NCI-H2227 treated with DMSO at 0.1 percent for 48 hours (cell line): ENCODE data around the gene APOBEC2.

Experiments used
- DNase-seq: peaks from one replicate; lab custom pipeline; 2025; lab: John Stamatoyannopoulos, UW

Gene APOBEC2

DNA sequence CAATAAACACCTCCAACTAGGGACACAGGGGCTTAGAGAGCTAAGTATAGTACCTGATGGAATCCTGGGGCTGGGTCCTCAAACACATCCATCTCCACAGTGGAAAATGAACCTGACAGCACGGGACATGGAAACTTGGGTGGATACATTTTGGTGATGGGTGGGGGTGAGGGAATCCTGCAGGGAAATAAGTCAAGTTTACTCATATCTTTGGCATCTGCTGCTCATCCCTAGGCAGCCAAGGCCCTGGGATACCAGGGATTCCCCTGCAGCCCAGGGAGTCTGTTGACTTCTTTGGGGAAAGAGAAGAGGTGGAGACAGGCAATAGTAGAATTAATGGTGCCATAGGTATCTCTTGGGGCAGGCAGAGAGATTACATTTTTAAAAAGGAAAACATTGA, 6.6 kb downstream of the APOBEC2 start:
- DNase-seq = no peak

DNA sequence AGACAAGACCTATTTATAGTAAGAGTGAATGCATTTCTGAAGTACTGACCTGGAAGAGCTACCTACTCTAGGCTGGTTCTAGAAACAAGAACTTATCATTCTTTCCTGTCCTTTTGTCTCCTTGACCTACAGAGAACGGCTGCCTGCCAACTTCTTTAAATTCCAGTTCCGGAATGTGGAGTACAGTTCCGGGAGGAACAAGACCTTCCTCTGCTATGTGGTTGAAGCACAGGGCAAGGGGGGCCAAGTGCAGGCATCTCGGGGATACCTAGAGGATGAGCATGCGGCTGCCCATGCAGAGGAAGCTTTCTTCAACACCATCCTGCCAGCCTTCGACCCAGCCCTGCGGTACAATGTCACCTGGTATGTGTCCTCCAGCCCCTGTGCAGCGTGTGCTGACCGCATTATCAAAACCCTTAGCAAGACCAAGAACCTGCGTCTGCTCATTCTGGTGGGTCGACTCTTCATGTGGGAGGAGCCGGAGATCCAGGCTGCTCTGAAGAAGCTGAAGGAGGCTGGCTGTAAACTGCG, 8.3 kb downstream of the APOBEC2 start:
- no peak for DNase-seq

DNA sequence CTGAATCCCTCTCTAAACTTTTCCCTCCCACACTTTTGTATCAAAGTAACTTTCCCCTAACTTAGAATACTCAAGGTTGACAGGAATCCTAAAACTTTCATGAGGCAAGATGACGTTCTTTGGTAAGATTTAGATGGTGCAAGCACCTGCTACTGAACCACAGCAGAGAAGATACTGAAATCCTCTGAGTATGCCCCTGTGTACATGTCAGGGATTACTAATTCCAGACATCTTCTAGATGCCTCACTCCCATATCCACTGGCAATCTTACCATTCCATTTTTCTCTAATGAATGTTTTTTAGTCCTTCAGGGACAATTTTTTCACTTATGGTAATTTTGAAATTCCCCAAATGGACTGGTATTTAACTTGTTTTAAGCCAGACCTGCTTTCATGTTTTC, 9.1 kb downstream of the APOBEC2 start:
- DNase-seq = no peak

GRCh38 chr6:41063884-41064285, 10.9 kb downstream of the APOBEC2 start:
- no peak for DNase-seq

DNA sequence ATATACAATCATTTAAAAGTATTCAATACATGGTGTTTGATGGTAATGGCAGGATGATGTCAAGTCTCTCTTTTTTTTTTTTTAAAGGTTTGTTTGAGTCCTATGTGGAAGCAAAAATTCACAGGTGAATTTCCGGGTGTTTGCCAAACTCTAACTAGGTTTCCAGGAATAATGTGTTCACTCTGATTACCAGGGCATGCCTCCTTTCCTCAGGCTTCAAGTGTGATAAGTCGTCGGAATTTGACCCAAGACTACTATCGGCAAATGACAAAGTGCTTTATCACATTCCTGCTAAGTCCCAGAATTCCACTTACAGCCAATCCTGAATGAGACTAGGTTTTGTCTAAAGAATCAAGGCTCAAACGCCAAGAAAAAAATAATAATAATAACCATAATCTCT, 11.8 kb downstream of the APOBEC2 start:
- no peak for DNase-seq

DNA sequence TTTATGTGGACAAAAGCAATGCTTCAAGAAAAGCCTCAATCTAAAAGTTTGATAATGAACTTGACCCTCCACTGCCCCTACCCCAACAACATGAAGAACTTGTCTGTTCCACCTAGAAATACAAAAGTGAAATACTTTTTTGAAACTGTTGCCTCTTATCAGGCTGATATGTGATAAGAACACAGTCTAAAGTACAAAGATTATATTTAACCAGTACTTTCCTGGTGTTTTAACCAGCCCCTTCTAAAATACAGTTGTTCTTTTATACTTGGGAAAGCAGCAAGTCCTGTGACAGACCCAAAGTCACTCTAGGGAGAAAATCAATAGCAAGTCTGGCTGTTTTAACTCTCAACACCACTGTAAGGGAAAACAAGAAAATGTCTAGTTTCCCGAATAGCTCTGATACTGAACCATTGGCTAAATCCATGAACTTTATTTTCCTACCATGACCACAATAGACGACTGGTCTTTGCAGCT, 12.6 kb downstream of the APOBEC2 start:
- no peak for DNase-seq

DNA sequence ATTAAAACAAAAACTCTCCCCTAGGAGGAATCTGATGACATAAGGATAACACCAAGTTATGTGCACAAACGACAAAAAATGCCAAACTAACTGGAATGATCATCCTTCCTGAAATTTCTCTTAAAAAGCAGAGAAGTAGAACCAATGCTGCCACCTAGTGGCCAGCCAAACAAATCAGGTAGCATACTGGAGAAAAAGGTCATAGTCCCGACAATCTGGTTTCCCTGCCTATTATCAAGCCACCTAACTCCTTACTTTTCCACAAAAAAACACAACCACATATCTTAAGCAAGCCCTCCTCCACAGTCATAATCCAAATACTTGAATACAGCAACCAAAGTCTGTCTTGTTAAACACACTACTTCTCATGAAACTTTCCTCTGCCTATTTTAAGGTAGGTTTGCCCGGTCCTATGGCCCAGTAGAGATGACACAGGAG, 13.9 kb downstream of the APOBEC2 start:
- DNase-seq = peak; percentile 36

DNA sequence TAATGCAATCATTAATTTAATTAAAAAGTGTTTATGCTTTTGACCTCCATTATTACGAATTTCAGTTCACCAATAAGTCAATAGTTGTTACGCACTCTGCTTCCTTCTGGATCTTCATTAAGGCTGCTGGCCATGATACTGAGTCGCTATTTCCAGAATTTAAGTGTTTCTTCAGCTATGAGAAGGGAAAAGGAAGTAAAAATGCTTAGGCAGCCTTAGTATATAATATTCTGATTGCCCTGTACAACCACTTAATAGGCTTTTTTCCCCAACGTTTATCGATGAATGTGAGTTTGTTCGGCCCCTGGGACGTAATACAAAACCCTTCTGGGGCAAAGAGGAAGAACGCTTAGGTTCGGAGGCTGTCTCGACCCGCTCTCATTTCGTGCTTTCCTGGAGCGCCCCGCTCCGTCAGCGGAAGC, 18.5 kb downstream of the APOBEC2 start:
- no peak for DNase-seq

DNA sequence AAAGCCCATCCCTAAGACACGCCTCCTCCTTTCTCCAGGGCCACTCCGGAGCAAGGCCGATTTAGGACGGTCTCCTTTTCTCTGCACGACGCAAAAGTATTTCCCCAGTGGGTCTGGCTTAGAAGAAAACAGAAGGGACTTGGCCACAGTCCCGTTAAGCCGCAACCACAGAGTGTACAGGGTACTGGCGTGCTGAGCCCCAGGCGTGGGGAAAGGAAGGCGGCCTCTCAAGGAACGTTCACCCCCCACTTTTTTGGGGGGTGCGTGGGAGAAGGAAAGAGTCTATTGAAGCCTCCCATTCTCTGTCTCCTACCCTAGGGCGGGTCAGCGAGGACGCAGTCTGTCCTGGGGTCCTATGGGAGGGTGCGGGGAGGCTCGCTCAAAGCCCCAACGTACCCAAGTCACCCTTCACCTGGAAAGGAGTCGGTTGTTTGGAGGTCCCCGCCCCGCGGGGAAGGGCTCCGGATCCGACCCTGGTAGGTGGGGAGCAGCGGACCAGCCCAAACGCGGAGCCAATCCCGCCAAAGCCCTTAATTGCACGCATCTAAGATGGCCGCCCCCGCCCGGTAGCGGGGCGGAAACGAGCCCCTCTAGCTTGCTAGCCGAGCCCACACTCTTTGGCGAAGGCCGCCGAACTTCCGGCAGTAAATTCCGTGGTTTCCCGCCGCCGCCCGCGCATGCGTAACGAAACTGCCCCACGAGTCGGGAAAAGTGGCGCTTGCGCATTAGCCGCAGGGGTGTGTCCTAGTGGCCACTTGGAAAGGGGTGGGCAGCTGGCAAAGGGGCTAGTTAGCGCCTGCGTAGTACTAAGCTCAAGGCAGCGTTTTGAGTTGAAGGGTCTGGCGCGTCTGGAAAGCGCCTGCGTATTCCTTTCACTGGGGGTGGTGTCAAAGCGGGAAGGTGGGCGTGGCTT, 19.2 kb downstream of the APOBEC2 start, which contains the start of gene OARD1:
TSS of gene OARD1 (minus strand) at position 434 of the 913 bp plus-strand sequence. CDS start 722 bp downstream, outside the sequence.
- DNase-seq = peak; percentile 98

- DNase-seq = no peak
Measured at GRCh38 chr6:41072836-41073202, 19.8 kb downstream of the APOBEC2 start, which contains the start of gene NFYA. Gene NFYA (plus strand): TSS chr6:41072974. CDS start chr6:41079090, 6,116 bp downstream.

DNA sequence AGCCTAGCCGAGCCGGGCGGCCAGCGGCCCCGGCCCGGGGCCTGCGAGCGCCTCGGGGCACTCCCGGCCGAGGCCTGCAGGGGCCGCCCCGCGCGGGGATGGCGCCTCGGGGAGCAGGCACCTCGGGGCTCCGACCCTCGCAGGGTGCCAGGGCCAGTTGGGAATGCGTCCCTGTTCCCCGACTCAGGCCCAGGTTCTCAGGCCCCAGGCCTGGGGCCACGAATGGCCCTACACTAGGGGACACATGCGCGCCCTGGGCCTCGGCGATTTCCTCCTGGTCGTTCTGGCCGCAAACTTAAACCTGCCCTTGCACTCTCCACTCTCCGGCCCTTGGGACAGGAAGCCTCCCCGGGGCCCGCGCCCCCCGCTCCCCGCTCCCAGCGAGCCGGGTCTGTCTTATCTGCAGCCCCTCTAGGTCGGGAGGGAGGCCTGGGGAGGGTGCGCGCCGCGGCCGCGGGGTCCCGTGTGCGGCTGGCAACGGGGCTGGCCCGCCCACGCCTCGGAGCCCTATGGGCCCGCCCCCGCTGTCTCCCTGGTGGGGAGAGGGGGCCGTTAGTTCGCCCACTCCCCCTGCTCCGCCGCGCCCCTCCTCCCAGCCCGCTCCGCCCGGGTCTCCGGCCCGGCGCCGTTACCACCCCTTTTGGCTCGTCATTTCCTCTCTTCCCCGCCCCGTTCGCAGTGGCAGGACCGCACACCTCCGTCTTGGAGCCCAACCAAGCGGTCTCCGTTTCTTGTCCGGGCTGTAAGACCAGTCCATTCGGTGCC, 20.4 kb downstream of the APOBEC2 start:
- DNase-seq = peak; percentile 84

DNA sequence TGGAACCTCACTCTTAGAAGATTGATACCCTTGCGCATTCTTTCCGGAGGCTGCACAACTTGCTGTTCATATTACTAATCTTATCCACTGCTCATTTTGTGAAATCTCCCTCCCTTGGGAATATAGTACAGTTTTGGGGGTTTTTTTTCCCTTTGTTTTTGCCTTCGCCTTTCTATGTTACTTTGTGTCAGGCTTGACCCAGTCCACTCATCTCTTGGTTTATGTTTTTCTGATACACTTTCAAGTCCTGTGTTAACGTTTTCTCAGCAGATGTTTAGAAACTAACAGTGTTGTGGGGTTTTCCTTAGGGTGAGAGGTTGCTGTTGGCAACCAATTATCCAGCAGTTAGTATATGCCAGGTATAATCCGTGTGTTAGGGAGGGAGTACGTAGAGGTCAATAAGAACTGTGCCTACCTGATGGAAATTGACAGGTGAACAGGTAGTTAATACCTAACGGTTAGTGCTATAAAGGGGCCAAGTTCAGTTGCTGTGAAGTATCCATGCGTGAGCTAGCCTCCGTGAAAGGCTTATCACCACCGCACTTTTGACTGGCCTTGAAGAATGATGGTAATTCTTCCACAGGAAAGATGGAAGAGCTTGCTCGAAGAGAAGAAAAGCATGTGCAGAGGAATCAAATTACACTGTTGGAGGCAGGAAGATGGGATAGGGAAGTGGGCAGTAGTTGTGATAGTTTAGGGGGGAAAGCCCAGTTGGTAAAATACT, 21.1 kb downstream of the APOBEC2 start:
- DNase-seq = peak; percentile 14

DNA sequence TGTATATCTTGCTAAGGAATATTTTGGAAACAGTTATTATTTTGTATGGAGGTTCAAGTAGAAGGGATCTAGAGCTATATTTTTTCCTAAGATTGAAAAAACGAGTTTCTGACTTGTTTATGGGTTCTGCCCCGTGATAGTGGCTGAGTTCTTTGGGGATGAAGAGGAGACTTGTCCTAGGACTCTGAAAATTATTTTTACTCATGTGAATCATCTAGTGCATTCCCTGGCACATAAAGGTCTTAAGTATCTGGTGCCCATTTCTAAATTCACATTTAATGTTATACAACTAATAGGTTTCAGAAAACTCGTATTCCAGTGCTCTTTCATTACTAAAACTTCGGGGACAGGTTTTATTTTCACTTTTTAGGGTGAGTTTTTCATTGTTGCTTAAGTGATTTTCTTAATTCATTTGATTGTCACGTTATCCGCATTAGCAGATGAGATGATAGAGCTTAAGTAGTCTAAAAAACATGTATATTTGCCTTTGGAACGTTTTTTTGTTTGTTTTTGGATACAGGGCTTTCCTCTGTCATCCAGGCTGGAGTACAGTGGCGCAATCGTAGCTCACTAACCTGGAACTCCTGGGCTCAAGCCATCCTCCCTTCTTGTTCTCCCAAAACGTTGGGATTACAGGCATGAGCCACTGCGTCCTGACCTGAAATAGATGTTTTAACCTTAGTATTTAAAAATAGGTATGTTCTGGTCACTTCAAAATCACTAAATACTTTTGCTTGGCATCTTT, 21.9 kb downstream of the APOBEC2 start:
- no peak for DNase-seq

GRCh38 chr6:41075651-41076626, 22.9 kb downstream of the APOBEC2 start:
- no peak for DNase-seq

DNA sequence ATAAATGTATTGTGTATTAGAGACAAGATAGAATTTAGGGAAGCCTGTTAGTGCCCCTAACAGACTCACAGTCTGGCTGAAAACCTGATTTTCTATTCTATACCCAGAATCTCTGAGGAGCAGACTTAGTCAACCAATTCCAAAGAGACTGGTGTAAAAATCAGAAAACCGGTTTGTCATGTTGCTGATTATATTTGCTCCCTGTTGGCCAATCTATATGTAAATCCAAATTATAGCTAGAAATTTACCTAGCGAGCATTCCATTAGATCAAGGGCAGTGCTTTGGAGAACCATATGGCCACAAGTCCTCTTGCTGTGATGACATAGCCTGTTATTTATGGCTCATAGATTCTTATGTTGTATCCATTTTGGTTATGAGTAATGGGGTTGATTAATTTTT, 24.5 kb downstream of the APOBEC2 start:
- no peak for DNase-seq

DNA sequence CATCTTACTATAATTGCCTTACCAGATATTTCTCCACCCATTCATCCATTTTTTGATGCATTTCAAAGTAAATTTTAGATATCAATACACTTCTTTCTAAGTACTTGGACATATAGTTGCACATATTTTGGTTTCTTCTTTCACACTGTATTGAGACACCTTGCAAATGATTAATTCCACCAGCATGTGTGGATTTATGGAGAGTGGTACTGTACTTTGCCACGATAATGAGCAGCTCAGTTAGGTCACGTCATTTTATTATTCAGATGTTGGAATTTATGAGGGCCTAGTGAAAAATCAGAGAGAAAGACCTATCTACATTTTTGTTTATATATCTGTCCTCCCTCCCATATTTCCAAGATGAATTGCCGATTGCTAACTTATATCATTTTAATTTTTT, 25.1 kb downstream of the APOBEC2 start:
- no peak for DNase-seq

DNA sequence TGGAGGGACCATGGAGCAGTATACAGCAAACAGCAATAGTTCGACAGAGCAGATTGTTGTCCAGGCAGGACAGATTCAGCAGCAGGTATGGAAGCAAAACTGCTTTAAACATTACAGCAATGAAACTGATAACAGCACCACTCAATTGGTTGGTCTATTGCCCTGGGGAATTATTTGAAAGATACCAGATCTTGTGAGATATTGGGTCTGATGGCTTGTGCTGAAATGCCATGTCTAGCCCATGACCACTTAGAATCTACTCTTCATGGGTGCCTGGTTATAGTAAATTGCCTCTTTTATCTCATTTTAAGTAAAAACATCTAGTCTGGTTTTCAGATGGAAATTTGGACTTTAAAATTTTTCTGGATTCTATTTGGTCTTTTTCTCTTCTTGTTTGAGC, 26.1 kb downstream of the APOBEC2 start:
- no peak for DNase-seq

GRCh38 chr6:41080621-41081020, 27.6 kb downstream of the APOBEC2 start:
- no peak for DNase-seq

GRCh38 chr6:41083072-41083471, 30.1 kb downstream of the APOBEC2 start:
- DNase-seq = no peak

- DNase-seq = no peak
Measured at GRCh38 chr6:41085182-41085581, 32.2 kb downstream of the APOBEC2 start.
